IgD-negative memory B cell (primary cell): ENCODE data around the gene FDXACB1. TPM values are rescaled to one million over a fixed set of nuclear protein-coding genes. Genes with fewer than 3 reads are reported as not detected.

Experiments
- H3K27ac Mint-ChIP-seq, 3 donors: one replicate each; pipeline ENCODE4 v1.8.0; 2020 to 2022; ENCODE audit warnings: mild to moderate bottlenecking in 3 of 3, mixed read lengths in 3 of 3, moderate library complexity in 1 of 3
- H3K27me3 Mint-ChIP-seq: one replicate; pipeline ENCODE4 v1.8.0; 2021; ENCODE audit warnings: mixed read lengths
- H3K36me3 Mint-ChIP-seq: one replicate; pipeline ENCODE4 v1.8.0; 2020; ENCODE audit warnings: mild to moderate bottlenecking, mixed read lengths
- H3K4me1 Mint-ChIP-seq, 3 donors: one replicate each; pipeline ENCODE4 v1.8.0; 2020 to 2022; ENCODE audit warnings: mixed read lengths in 3 of 3, mild to moderate bottlenecking in 1 of 3
- H3K4me3 Mint-ChIP-seq, 4 donors: one replicate each; pipeline ENCODE4 v1.8.0; 2020 to 2022; ENCODE audit warnings: mild to moderate bottlenecking in 4 of 4, mixed read lengths in 4 of 4, moderate library complexity in 3 of 4
- H3K9me3 Mint-ChIP-seq, 3 donors: one replicate each; pipeline ENCODE4 v1.8.0; 2020 to 2021; ENCODE audit warnings: mixed read lengths in 3 of 3, mild to moderate bottlenecking in 1 of 3
- polyA plus RNA-seq: library from polyadenylated mRNA; unstranded; fragments of 300-500 nt; fragmentation: Illumina TruSeq; gene quantifications from one replicate; pipeline ENCODE4 v1.2.3, GENCODE V29; 2021

Gene FDXACB1
- polyA plus RNA-seq, 1 donor from 2014 or later, result 6.8 TPM

DNA sequence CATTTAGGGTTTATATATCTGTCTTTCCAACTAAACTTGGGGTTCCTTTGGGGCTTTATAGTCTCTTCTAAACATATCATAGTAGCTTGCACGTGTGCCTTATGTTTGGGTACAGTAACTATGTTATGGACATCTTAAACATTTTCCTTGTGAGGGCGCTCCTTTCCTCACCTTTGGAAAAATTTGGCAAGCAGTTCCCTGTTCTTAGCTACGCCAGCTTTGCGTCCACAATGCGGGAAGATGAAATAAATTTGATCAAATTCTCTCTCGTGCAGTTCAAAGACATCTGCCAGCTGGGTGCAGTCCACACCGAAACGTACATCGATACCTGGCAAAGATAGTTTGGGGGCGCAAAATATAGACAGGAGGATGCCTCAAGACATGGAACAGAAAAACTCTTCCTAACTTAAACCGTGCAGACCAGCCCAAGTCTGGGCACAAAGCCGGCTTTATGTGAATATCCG lies 548 bp downstream of the FDXACB1 start:
- H3K4me3 Mint-ChIP-seq, result peak overlapping the region; percentile 93 to 99 (median 98)
- no peaks in the 10 kb centered on the region for H3K9me3 Mint-ChIP-seq
- peaks cover 4% of the 10 kb centered on the region for H3K36me3 Mint-ChIP-seq
- H3K4me1 Mint-ChIP-seq, result peaks cover 7 to 17% (median 17%) of the 10 kb centered on the region in 3 donors
- H3K27ac Mint-ChIP-seq, result peak overlapping the region; percentile 95 to 100 (median 96)
- H3K27me3 Mint-ChIP-seq, result no peaks in the 10 kb centered on the region

DNA sequence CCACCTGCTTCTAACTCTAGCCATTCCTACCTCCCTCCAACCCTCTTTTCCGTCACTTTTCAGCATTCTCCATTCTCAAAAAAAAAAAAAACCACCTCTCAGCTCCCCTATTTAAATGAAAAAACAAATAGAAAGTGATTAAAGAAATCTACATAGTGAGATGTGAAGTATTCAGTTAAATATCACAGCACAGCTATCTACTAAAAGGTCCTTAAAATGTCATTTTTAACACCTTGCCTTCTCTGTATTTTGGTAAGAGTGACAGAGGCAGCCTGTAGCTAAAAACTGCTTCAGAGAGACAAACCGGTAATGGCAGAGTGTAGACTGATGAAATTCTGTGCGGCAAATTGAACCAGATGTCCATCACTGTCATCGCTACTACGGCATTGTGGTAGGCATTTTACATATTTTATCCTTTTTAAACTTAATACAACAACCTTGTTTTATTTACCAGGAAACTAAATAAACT lies 7.2 kb downstream of the FDXACB1 start:
- Mint-ChIP-seq H3K36me3 (peaks cover 8% of the 10 kb centered on the region), H3K9me3 (no peaks in the 10 kb centered on the region), H3K4me1 (peaks cover 11 to 14% (median 13%) of the 10 kb centered on the region in 3 donors), H3K4me3 (peak overlapping the region; percentile 89 to 97 (median 94)), H3K27ac (peak overlapping the region; percentile 79 to 94 (median 89)), H3K27me3 (no peaks in the 10 kb centered on the region)

DNA sequence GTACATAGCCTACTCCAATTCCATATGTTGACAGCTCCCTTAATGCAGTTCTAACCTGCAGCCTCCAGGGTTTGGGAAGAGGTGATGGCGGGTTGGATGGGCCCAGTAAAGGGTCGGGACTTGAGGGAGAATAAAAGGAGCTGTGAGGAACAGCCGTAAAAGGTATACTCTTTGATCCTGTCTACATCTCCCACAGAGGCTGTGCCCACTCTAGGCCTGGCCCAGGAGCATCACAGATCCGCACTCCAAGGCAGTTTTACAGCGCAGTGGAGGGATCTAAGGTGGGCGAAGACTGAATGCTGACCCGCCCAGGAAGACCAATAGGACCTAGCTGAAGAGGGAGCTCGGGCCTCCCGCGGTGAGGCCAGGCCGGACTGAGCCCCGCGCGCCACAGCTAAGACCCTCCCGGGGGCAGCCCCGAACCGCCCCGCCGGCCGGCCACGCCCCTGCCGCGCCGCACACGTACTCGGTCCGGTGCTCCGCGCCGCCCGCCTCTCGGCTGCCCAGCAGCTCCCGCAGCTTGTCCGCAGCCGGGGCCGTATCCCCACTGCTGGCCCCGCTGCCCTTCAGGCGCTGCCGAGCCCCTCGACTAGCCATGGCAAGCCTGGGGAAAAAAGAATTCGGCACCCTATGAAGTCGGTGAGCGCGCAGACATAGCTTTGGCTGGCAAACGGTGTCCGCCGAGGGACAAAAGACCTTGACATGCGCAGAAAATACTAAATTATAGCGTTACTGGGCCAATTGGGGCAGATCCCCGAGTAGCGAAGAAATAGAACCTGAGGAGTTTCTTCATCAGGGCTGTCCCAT lies 7.9 kb downstream of the FDXACB1 start, which contains the start of gene ALG9:
ALG9 (minus strand) TSS at position 696 of the 807 bp plus-strand sequence; CDS start at position 597, 99 bp downstream.
- peaks cover 8% of the 10 kb centered on the region for H3K36me3 Mint-ChIP-seq
- H3K9me3 Mint-ChIP-seq, result no peaks in the 10 kb centered on the region
- peaks cover 11 to 17% (median 14%) of the 10 kb centered on the region in 3 donors for H3K4me1 Mint-ChIP-seq
- no peaks in the 10 kb centered on the region for H3K27me3 Mint-ChIP-seq
- peak within 1 kb of the TSS; percentile 79 to 94 (median 89) for H3K27ac Mint-ChIP-seq
- peak within 1 kb of the TSS; percentile 89 to 97 (median 94) for H3K4me3 Mint-ChIP-seq

DNA sequence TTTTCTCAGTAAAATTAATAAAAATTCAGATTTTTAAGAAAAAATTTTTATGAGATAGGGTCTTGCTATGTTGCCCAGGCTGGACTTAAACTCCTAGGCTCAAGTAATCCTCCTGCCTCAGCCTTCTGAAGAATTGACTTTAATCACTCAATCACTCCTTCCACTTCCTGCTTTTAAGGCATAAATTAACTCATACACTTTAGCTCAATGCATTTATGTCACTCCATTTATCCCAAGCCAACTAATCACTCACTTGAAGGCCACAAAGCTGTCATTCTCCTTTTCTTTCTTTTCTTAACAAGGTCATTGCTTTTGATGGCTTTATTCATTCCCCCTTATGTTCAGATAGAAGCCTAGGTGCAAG lies 8.5 kb downstream of the FDXACB1 start:
- H3K4me3 Mint-ChIP-seq, result peak overlapping the region; percentile 89 to 97 (median 94)
- no peaks in the 10 kb centered on the region for H3K27me3 Mint-ChIP-seq
- H3K9me3 Mint-ChIP-seq, result no peaks in the 10 kb centered on the region
- peaks cover 11 to 17% (median 14%) of the 10 kb centered on the region in 3 donors for H3K4me1 Mint-ChIP-seq
- peak overlapping the region; percentile 79 to 94 (median 89) for H3K27ac Mint-ChIP-seq
- H3K36me3 Mint-ChIP-seq, result peaks cover 8% of the 10 kb centered on the region

DNA sequence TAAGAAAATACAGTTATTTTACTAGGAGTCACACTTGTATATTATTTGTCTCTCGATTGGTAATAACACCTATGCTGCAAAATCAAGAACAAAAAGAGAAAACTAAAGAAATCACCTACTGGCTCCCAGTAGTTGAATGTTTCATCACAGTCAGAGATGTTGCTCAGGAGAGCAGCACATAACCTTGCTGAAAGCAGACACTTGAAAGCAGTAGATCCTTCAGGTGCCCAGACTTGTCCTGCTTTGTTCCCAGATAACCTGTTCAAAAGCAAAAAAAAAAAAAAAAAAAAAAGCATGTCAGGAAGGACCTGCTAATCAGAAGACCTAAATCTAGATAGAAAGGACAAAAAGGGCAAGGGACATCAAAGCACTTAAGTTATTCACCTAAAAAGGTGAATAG lies 8.9 kb downstream of the FDXACB1 start:
- Mint-ChIP-seq H3K27ac (peak overlapping the region in 1 of 3 donors; percentile 89), H3K4me1 (peaks cover 11 to 17% (median 14%) of the 10 kb centered on the region in 3 donors), H3K9me3 (no peaks in the 10 kb centered on the region), H3K36me3 (peaks cover 8% of the 10 kb centered on the region), H3K4me3 (peak overlapping the region in 2 of 4 donors; percentile 51 to 89), H3K27me3 (no peaks in the 10 kb centered on the region)

DNA sequence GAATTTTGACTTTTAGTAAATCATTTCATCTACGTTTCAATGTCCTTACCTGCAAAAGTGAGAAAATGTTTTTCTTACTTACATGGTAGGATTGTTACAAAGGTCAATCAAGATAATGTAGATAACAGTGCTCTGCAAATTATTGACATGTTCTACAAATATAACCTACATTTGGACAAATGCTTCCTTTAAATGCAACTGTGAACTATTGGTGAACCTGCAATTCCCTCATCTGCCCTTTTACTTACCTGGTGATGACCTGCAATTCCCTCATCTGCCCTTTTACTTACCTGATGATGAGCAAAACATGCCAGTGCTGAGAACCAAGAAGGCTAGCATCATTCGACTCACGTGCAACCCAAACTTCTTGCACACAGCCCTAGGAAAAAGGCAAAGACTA lies 18.7 kb downstream of the FDXACB1 start:
- peaks cover 6% of the 10 kb centered on the region for H3K36me3 Mint-ChIP-seq
- no peak overlapping the region for H3K4me3 Mint-ChIP-seq

DNA sequence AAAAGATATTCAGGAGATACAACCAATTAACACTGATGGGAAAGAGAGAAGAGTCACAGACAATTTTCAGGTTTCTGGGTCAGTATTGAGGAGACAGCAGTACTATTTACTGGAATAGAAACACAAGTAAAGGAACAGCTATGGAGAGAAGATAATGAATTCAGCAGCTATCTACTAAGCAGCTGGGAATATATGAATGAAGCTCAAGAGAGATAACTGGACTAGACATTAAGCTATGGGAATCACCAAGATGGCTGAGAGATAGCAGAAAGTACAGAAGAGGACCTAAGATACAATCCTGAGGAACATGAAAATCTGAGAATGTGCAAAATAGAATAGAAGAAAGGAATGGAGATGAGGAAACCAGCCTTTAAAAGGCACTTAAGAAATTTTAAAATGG lies 23.5 kb downstream of the FDXACB1 start:
- Mint-ChIP-seq H3K36me3 (peaks cover 5% of the 10 kb centered on the region), H3K27me3 (no peaks in the 10 kb centered on the region), H3K4me3 (no peak overlapping the region), H3K27ac (no peak overlapping the region), H3K9me3 (no peaks in the 10 kb centered on the region), H3K4me1 (peaks cover 0 to 2% (median 0%) of the 10 kb centered on the region in 3 donors)

More for the DNA sequence above, 18.7 kb downstream of the FDXACB1 start:
- Mint-ChIP-seq H3K9me3 (no peaks in the 10 kb centered on the region), H3K27me3 (no peaks in the 10 kb centered on the region), H3K27ac (no peak overlapping the region), H3K4me1 (peaks cover 0 to 2% (median 0%) of the 10 kb centered on the region in 3 donors)

DNA sequence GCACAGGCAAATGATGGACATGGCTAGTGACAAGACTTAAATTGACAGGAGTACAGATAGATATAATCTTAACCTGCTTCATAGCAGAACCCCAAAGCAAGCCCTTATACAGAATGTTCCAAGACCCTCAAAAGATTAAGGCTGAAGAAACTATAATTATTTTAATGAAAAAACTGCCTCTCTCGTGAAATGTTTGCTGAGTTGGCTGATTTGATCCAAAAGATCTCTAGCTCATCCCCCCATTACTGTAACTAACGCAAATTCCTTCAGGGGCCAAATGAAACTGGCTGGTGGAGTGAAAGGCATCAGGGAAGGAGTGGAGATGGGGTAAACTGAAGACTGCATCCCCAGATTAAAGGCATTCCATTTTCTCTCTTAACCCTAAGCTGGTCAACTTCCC lies 26.9 kb downstream of the FDXACB1 start:
- Mint-ChIP-seq H3K4me3 (no peak overlapping the region), H3K4me1 (peaks cover 0 to 1% (median 0%) of the 10 kb centered on the region in 3 donors), H3K27ac (peak overlapping the region in 1 of 3 donors; percentile 43), H3K9me3 (no peaks in the 10 kb centered on the region), H3K36me3 (peaks cover 7% of the 10 kb centered on the region), H3K27me3 (no peaks in the 10 kb centered on the region)

DNA sequence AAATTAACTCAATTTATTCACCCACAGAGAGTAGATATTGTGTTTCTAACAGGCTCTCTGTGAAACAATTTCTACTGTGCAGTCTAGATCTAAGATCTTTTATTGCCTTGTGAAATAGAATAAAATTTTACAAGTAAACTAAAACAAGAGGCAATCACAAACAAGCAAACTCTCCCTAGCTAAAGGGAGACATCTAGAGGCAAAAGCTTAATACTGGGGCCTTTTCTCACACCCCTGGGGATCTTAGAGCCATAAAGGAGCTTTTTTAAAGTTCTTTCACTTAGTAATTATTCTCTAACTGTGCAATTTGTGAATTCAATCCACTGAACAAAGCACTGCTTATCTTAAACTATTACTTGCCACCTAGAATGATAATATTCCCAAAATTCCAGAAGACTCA lies 27.3 kb downstream of the FDXACB1 start:
- Mint-ChIP-seq H3K36me3 (peaks cover 7% of the 10 kb centered on the region), H3K27ac (peak overlapping the region in 1 of 3 donors; percentile 43)

DNA sequence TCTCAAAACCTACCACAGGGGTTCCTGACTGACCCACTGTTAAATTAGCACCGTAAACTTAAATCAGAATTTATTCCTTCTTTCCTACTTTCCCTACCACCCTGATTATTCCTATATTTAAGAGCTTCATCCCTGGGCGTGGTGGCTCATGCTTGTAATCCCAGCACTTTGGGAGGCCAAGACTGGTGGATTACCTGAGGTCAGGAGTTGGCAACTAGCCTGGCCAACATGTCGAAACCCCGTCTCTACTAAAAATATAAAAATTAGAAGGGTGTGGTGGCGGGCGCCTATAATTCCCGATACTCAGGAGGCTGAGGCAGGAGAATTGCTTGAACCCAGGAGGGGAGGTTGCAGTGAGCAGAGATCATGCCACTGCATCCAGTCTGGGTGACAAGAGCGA lies 27.9 kb downstream of the FDXACB1 start:
- H3K9me3 Mint-ChIP-seq, result no peaks in the 10 kb centered on the region
- H3K27me3 Mint-ChIP-seq, result no peaks in the 10 kb centered on the region
- no peak overlapping the region for H3K4me3 Mint-ChIP-seq
- H3K27ac Mint-ChIP-seq, result no peak overlapping the region
- H3K36me3 Mint-ChIP-seq, result peaks cover 7% of the 10 kb centered on the region
- peaks cover 0 to 1% (median 0%) of the 10 kb centered on the region in 3 donors for H3K4me1 Mint-ChIP-seq

More for the DNA sequence above, 27.3 kb downstream of the FDXACB1 start:
- H3K4me3 Mint-ChIP-seq, result no peak overlapping the region
- no peaks in the 10 kb centered on the region for H3K9me3 Mint-ChIP-seq
- H3K27me3 Mint-ChIP-seq, result no peaks in the 10 kb centered on the region
- peaks cover 0 to 1% (median 0%) of the 10 kb centered on the region in 3 donors for H3K4me1 Mint-ChIP-seq

DNA sequence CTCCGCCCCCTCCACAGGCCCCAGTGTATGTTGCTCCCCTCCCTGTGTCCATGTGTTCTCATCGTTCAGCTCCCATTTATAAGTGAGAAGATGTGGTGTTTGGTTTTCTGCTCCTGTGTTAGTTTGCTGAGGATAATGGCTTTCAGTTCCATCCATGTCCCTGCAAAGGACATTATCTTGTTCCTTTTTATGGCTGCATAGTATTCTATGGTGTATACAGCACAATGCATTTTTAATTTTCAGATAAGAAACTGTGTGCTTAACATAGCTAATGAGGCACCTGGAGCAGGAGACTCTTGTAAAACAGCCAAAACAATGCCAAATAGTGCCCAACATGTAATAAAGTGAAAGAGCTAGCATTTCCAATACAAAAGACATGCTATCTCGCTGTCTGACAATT lies 29.3 kb downstream of the FDXACB1 start:
- Mint-ChIP-seq H3K9me3 (no peaks in the 10 kb centered on the region), H3K27me3 (no peaks in the 10 kb centered on the region), H3K4me3 (no peak overlapping the region), H3K4me1 (peaks cover 0 to 1% (median 0%) of the 10 kb centered on the region in 3 donors), H3K36me3 (peaks cover 3% of the 10 kb centered on the region), H3K27ac (no peak overlapping the region)

DNA sequence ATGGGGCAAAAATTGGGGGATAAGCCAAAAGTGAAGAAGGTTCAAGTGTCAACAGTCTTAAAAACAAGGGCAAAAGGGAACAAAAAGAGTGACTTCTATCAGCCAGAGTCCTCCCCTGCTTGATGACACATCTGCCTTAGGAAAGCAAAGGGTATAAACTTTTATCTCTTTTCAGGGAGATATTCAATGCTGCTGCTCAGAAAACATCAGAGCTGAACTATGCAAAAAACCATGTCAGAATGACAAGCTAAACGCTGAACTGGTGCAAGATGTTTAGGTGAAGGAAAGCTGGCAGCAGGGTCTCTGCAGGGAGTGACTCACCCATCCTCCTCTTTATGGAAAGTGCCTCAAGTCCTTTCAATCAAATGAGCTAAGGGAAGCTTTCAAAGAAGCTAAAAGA lies 32.3 kb downstream of the FDXACB1 start:
- Mint-ChIP-seq H3K27ac (peak overlapping the region in 1 of 3 donors; percentile 32), H3K36me3 (peaks cover 3% of the 10 kb centered on the region), H3K4me1 (peaks cover 0 to 1% (median 1%) of the 10 kb centered on the region in 3 donors), H3K4me3 (no peak overlapping the region), H3K27me3 (no peaks in the 10 kb centered on the region), H3K9me3 (no peaks in the 10 kb centered on the region)

DNA sequence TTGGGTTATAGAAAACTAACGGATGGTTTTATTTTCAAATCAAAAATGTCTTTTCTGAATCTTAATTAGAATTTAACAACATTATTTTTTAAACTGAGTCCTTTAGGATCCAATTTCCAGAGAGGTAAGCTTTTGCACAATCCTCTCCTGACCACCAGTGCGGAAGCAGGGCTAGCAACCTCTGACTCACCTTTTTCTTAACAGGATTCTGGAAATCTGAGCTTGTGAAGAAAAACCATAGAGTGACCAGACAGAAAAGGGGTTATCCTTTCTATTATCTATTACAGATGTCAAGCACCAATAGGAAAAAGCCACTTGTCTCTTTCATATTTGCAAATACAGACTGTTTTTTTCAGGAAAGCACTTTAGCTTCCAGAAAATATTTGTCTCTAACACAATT lies 32.9 kb downstream of the FDXACB1 start:
- Mint-ChIP-seq H3K27ac (no peak overlapping the region), H3K36me3 (peaks cover 3% of the 10 kb centered on the region), H3K4me1 (peaks cover 0 to 1% (median 1%) of the 10 kb centered on the region in 3 donors), H3K4me3 (no peak overlapping the region), H3K27me3 (no peaks in the 10 kb centered on the region), H3K9me3 (no peaks in the 10 kb centered on the region)

DNA sequence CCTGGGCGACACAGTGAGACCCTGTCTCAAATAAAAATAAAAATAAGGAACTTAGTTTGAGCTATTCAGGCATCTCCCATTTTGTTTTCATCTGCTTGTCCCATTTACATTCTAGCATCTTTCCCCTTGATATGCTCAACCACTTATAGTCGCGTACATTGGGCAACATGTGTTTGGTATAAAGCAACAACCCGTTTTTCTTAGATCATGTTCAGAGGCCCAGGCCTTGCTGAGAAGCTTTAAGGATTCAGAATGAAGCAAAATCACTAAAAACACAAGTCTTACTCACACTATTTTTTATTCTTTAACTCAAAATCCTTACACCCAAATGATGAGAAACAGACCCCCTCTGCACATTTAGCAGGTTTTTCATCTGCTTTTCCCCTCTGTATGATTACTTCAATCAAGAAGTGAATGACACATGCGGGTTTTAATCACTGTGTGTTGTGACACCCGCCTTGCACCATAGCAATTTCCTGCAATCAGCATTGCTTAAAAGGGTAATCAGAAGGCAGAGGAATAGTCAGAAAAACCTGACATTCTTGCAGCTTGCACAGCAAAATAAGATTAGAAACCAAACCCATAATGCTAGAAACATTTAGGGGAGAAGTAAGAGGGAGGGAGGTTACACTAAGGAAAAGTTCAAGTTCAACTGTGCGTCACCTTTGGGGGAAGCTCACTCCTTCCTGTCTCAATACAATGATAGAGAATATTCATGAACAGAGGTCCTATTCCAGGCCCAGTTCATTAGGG lies 33.5 kb downstream of the FDXACB1 start:
- no peak overlapping the region for H3K4me3 Mint-ChIP-seq
- no peaks in the 10 kb centered on the region for H3K27me3 Mint-ChIP-seq
- peaks cover 3% of the 10 kb centered on the region for H3K36me3 Mint-ChIP-seq
- peaks cover 0 to 1% (median 1%) of the 10 kb centered on the region in 3 donors for H3K4me1 Mint-ChIP-seq
- peak overlapping the region in 1 of 3 donors; percentile 59 for H3K27ac Mint-ChIP-seq
- no peaks in the 10 kb centered on the region for H3K9me3 Mint-ChIP-seq

DNA sequence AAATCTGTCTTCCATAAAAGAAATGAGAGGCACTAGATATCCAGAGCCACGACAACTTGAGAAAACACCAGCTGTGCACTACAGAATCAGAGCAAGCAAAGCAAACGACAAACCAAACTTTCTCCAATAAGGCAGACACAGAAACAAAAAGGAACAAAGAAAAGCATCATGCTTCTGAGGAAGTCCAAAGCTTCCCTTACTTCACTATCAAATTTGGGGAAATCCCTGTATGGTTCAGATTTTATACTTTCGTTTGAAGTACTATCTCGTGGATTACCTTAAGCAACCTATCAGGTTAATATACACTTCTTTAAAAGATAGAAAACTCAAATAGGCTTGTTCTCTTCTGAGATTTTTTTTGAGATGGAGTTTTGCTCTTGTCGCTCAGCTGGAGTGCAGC lies 35.3 kb downstream of the FDXACB1 start:
- Mint-ChIP-seq H3K9me3 (no peaks in the 10 kb centered on the region), H3K4me3 (no peak overlapping the region), H3K36me3 (no peaks in the 10 kb centered on the region), H3K27me3 (no peaks in the 10 kb centered on the region), H3K27ac (no peak overlapping the region), H3K4me1 (peaks cover 0 to 1% (median 1%) of the 10 kb centered on the region in 3 donors)
